ENCODE results near the gene STAT4.

DNA sequence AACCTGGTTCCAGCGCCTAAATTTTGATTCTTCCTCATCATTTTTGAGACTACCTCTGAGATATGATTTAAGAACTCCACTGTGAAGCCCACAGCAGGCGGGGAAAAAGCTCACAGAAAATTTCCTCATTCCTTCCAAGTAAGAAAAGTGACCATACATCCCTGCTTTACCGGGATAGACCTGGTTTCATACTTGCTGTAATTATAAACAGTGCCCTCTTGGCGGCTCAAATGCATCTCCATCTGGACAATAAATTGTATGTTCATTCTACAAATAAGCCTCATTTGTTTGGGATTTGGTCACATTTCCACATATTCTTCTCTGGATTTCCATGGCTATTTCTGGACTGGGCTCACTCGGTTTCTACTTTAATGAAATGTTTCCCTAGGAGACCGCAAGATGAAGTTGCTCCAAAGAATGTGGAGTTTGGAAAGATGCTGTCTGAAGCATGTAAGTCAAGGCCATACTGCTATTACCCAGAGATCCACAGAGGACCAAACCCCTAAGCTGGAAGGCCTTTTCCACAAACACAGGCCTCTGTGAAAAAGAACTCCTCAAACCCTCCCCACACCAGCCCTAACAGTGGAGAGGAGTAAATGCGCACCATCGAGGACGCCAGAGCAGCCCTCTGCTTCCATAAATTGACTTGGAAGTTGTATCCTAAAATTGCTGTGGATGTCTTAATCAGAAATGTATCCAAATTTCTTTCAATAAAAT lies 150.7 kb downstream of the STAT4 start:
- TF ChIP-seq, protein P1, sequence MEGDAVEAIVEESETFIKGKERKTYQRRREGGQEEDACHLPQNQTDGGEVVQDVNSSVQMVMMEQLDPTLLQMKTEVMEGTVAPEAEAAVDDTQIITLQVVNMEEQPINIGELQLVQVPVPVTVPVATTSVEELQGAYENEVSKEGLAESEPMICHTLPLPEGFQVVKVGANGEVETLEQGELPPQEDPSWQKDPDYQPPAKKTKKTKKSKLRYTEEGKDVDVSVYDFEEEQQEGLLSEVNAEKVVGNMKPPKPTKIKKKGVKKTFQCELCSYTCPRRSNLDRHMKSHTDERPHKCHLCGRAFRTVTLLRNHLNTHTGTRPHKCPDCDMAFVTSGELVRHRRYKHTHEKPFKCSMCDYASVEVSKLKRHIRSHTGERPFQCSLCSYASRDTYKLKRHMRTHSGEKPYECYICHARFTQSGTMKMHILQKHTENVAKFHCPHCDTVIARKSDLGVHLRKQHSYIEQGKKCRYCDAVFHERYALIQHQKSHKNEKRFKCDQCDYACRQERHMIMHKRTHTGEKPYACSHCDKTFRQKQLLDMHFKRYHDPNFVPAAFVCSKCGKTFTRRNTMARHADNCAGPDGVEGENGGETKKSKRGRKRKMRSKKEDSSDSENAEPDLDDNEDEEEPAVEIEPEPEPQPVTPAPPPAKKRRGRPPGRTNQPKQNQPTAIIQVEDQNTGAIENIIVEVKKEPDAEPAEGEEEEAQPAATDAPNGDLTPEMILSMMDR (conservative IDR thresholded peaks at IDR 0.05; ENCODE audit: low read depth, low read length), result no peak
- TF ChIP-seq EZH2 (IDR thresholded peaks at IDR 0.05; ENCODE audit: borderline replicate concordance, low read depth, low read length, poor library complexity, severe bottlenecking), result no peak

All from A673 (cell line).